HuH-7 (cell line): ENCODE results near the gene SPAG8.

Experiments used
- DNase-seq: peaks from one replicate; pipeline ENCODE4 v3.0.0; 2011; ENCODE audit warnings: low spot score

The SPAG8 gene

GRCh38 chr9:35771534-35771933, 40.5 kb downstream of the SPAG8 start:
- no peak for DNase-seq

GRCh38 chr9:35771075-35771433, 41.0 kb downstream of the SPAG8 start:
- no peak for DNase-seq

- DNase-seq: no peak
Measured at GRCh38 chr9:35769763-35770162, 42.3 kb downstream of the SPAG8 start.

- no peak for DNase-seq
Measured at GRCh38 chr9:35767458-35767857, 44.6 kb downstream of the SPAG8 start.

GRCh38 chr9:35766997-35767396, 45.1 kb downstream of the SPAG8 start:
- DNase-seq: no peak

GRCh38 chr9:35763803-35764202, 48.3 kb downstream of the SPAG8 start:
- no peak for DNase-seq

GRCh38 chr9:35763181-35763580, 48.9 kb downstream of the SPAG8 start:
- no peak for DNase-seq

- DNase-seq: no peak
Measured at GRCh38 chr9:35760651-35761050, 51.4 kb downstream of the SPAG8 start.

GRCh38 chr9:35759795-35760194, 52.3 kb downstream of the SPAG8 start:
- DNase-seq: no peak
